ENCODE data around the gene MICB. TPM values are rescaled to one million over a fixed set of nuclear protein-coding genes. Genes with fewer than 3 reads are reported as not detected.
A peak's percentile ranks its signal among the peaks of the same experiment; 100 is the strongest.
"Not testable (repeated sequence)": the region's sequence is repeated elsewhere in the genome, so short reads cannot be mapped to it uniquely, and the experiment has no call there.

MICB gene
- total RNA-seq, 6 donors from 2014 or later, result 4.9 to 14.4 (median 11.3) TPM

DNA sequence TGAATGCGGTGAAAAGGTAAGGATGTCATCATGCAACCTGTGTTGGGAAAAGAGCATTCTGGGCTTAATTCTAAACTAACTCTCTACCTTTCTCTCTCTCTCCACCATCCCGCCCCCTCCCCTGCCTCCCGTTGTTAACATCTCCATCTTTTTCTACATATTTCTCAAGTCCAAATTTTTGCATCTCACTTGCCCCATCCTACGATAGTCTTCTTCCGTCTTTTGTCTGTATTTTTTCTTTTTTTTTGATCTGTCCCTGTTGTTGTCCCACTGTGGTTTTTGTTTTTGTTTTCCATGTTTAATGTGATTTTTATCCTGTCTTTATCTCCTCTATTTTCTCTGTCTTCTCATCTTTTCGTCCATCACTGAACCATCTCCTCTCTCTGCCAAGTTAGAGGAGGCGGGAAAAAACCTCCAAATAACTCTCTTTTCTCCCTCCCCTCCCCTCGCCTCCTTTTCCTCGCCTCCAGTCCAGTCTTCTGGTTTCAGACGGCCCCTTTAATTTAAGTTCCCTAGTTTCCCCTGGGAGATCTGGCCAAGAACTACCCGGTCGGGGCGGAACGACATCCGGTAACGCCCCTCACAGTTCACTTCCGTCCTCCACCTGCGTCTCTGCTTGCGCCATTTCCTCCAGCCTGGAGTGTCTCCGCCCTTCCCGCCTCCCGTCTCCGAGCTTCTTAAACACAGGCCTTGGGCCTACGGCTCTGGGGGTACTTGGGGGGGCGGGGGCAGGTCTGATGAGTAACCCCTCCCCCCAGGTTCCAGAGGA, 49.2 kb downstream of the MICB start, which contains the start of gene NFKBIL1:
Gene NFKBIL1, plus strand, starts transcription at position 651 of the 769 bp plus-strand sequence. Its CDS starts 87 bp downstream, at position 738.
- Histone ChIP-seq H3K4me3 (peak within 1 kb of the TSS; percentile 22 to 54 (median 44)), H3K27ac (peak within 1 kb of the TSS; percentile 79 to 87 (median 83)), H3K27me3 (no peaks in the 10 kb centered on the region), H3K36me3 (peaks cover 0 to 24% (median 9%) of the 10 kb centered on the region in 4 donors), H3K4me1 (peaks cover 18 to 37% (median 25%) of the 10 kb centered on the region in 4 donors), H3K9me3 (no peaks in the 10 kb centered on the region)
- 0% methylated on average over 25 of the region's 25 CpGs for WGBS, 2 donors
- peak; percentile 60 to 97 for DNase-seq
- ATAC-seq (ENCODE audit: low FRiP score in 2 of 2), result peak; percentile 97 to 98
- TF ChIP-seq POLR2AphosphoS5 (IDR thresholded peaks at IDR 0.05), result peak; percentile 94
- TF ChIP-seq EP300 (IDR thresholded peaks at IDR 0.05), result peak in 1 of 4 donors; percentile 26
- TF ChIP-seq, protein P1, sequence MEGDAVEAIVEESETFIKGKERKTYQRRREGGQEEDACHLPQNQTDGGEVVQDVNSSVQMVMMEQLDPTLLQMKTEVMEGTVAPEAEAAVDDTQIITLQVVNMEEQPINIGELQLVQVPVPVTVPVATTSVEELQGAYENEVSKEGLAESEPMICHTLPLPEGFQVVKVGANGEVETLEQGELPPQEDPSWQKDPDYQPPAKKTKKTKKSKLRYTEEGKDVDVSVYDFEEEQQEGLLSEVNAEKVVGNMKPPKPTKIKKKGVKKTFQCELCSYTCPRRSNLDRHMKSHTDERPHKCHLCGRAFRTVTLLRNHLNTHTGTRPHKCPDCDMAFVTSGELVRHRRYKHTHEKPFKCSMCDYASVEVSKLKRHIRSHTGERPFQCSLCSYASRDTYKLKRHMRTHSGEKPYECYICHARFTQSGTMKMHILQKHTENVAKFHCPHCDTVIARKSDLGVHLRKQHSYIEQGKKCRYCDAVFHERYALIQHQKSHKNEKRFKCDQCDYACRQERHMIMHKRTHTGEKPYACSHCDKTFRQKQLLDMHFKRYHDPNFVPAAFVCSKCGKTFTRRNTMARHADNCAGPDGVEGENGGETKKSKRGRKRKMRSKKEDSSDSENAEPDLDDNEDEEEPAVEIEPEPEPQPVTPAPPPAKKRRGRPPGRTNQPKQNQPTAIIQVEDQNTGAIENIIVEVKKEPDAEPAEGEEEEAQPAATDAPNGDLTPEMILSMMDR (IDR thresholded peaks at IDR 0.05), result peak in 2 of 6 experiments; percentile 12 to 37
- peak in 2 of 4 donors; percentile 36 to 65 for TF ChIP-seq POLR2A (IDR thresholded peaks at IDR 0.05)

DNA sequence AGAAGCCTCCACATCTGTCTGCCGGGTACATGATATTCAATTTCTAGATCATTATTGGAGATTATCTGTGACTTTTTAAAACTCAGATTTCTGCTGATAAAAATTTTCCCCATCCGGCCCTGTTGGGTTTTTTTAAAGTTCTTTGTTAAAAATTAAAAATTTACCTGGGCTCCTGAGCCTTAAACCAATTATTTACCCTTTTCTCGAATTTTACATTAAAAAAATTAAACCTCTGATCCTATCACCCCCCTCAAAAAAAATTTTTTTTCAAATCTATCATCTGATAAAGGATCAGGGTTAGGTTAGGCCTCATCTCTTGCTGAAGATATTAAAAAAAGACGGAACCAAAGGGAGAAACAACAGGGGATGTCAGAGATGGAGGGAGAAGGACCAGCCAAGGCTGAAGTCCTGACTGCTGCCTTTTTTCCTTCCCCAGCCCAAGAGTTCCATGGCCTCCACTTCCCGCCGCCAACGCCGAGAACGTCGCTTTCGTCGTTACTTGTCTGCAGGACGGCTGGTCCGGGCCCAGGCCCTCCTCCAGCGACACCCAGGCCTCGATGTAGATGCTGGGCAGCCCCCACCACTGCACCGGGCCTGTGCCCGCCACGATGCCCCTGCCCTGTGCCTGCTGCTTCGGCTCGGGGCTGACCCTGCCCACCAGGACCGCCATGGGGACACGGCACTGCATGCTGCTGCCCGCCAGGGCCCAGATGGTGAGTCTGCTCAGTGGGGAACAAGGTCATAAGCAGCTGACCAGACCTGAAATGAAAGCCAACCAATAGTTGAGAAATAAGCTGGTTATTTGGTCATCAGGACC, 50.0 kb downstream of the MICB start:
- peak in 1 of 2 donors; percentile 1 for ATAC-seq (ENCODE audit: low FRiP score in 2 of 2)
- Histone ChIP-seq H3K27me3 (no peaks in the 10 kb centered on the region), H3K36me3 (peaks cover 0 to 24% (median 10%) of the 10 kb centered on the region in 4 donors), H3K4me3 (peak overlapping the region in 3 of 4 donors; percentile 42 to 54 (median 45)), H3K27ac (peak overlapping the region; percentile 79 to 87 (median 83)), H3K9me3 (no peaks in the 10 kb centered on the region), H3K4me1 (peaks cover 13 to 30% (median 20%) of the 10 kb centered on the region in 4 donors)
- TF ChIP-seq, protein P1 (IDR thresholded peaks at IDR 0.05), result no peak
- TF ChIP-seq POLR2AphosphoS5 (IDR thresholded peaks at IDR 0.05) (no peak), EP300 (IDR thresholded peaks at IDR 0.05) (no peak), POLR2A (IDR thresholded peaks at IDR 0.05) (no peak)
- peak in 1 of 2 donors; percentile 85 for DNase-seq
- 70% methylated on average over 17 to 24 of the region's 24 CpGs for WGBS, 2 donors

DNA sequence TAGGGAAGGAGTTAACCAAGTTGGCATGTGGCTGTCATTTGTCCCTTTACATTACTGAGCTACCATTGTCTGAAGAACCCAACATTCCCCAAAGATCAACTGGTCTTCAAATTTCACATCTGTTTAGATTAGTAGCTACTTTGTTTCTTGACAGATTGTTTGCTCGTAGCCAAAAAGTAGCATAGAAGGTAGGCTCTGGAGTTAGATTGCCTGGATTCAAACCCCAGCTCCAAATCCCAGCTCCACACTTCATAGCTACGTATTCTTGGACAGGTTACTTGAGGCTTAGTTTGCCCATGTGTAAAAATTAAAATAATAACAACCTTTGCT, 50.6 kb downstream of the MICB start:
- Histone ChIP-seq H3K4me3 (peak overlapping the region in 2 of 4 donors; percentile 45 to 54), H3K4me1 (peaks cover 12 to 27% (median 18%) of the 10 kb centered on the region in 4 donors), H3K27ac (peak overlapping the region; percentile 79 to 87 (median 83)), H3K9me3 (no peaks in the 10 kb centered on the region), H3K27me3 (no peaks in the 10 kb centered on the region), H3K36me3 (peaks cover 0 to 30% (median 10%) of the 10 kb centered on the region in 4 donors)
- ATAC-seq (ENCODE audit: low FRiP score in 2 of 2) (no peak), DNase-seq (no peak)
- 98 to 100% methylated on average over 2 of the region's 2 CpGs for WGBS, 2 donors
- TF ChIP-seq POLR2AphosphoS5 (IDR thresholded peaks at IDR 0.05) (no peak), EP300 (IDR thresholded peaks at IDR 0.05) (no peak), POLR2A (IDR thresholded peaks at IDR 0.05) (no peak)
- TF ChIP-seq, protein P1 (IDR thresholded peaks at IDR 0.05), result no peak

DNA sequence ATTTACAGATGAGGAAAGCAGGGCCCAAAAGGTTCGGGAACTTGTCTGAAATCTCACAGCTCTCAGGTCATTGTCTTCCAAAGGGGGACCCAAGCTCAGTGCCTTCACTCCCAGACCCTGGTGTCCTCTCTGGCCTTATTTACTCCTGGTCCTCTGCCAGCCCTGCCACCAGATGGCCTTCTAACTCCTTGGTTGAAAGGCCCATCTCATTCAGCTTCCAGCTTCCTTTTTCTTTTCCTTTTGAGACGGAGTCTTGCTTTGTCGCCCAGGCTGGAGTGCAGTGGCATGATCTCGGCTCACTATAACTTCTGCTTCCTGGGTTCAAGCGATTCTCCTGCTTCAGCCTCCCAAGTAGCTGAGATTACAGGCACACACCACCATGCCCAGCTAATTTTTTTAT, 53.4 kb downstream of the MICB start:
- TF ChIP-seq, protein P1 (IDR thresholded peaks at IDR 0.05), result peak; percentile 25 to 75 (median 52)
- peaks cover 0 to 42% (median 12%) of the 10 kb centered on the region in 4 donors for H3K36me3 ChIP-seq
- DNase-seq, result peak in 1 of 2 donors; percentile 82
- ATAC-seq (ENCODE audit: low FRiP score in 2 of 2), result peak in 1 of 2 donors; percentile 22
- peak overlapping the region in 2 of 4 donors; percentile 24 to 34 for H3K27ac ChIP-seq
- WGBS, 2 donors, result 37 to 44% methylated on average over 5 of the region's 5 CpGs
- H3K4me1 ChIP-seq, result peaks cover 12 to 25% (median 17%) of the 10 kb centered on the region in 4 donors
- H3K9me3 ChIP-seq, H3K27me3 ChIP-seq, H3K4me3 ChIP-seq: not testable (repeated sequence)
